NCI-H2227 (cell line): ENCODE measurements around the gene NUDT19.
"Not testable (repeated sequence)": the region's sequence is repeated elsewhere in the genome, so short reads cannot be mapped to it uniquely, and the experiment has no call there.

Experiments
- DNase-seq: peaks from one replicate; lab custom pipeline; 2025; ENCODE audit not compliant: unreplicated experiment; lab: John Stamatoyannopoulos, UW

NUDT19 gene

GRCh38 chr19:32691291-32691951 is at the start of gene NUDT19:
Gene NUDT19, plus strand, starts transcription at chr19:32691821. Its CDS starts 140 bp downstream, at chr19:32691961.
- DNase-seq = peak; percentile 98

- no peak for DNase-seq
These were observed 48.9 kb upstream of the NUDT19 start for GRCh38 chr19:32642771-32643170.

DNA sequence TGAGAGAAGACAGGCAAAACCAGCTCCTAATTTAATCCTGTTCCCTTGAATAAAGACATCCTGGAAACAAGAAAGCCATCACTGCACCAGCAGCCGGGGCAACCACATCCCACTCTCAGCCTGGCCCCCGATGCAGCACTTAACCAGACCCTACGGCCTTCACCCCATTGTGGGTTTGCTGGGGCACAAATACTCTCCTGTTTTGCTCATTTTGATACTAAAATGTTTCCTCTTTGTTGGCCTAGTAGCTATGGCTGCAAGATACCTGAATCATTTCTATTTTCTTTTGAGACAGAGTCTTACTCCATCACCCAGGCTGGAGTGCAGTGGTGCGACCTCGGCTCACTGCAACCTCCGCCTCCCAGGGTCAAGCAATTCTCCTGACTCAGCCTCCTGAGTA is 45.1 kb upstream of the NUDT19 start:
- no peak for DNase-seq

DNA sequence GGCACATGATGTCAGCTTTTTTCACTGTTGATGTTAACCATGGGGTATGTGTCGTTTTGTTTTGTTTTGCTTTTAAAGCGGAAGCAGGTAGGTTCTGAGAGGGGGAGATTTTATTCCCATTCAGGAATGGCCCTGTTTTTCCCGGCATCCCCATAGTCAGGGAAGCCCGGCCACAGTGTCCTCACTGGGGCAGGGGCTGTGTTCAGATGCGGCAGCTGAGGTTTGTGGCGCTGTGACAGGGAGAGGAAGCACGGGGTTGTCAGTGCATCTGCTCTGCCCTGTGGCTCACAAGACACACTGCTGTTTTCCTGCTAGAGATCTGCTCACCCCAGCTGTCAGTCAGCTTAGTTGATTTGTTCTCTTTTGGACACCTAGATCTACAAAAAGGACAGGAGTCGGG is 44.3 kb upstream of the NUDT19 start:
- no peak for DNase-seq

GRCh38 chr19:32649751-32650150 is 41.9 kb upstream of the NUDT19 start:
- no peak for DNase-seq

- no peak for DNase-seq
These were observed 41.0 kb upstream of the NUDT19 start for GRCh38 chr19:32650671-32651070.

DNA sequence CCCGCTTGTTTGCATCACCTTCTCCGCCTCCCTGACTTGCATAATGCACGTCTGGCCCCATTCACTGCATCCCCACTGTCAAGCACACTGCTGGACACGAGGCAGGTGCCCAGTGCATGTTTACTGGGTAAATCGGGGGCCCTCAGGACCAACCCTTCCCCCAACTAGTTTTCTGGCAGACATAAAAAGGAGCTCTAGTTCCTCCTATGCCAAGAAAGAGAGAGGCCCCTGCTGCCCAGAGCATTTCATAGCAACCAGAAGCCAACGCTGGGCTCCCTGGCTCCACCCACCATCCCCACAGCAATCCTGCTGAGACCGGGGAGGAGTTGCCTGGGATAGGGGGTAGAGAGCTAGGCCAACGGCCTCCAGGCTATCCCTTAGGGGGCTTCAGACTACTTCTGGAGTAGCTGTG is 39.9 kb upstream of the NUDT19 start:
- peak; percentile 81 for DNase-seq

DNA sequence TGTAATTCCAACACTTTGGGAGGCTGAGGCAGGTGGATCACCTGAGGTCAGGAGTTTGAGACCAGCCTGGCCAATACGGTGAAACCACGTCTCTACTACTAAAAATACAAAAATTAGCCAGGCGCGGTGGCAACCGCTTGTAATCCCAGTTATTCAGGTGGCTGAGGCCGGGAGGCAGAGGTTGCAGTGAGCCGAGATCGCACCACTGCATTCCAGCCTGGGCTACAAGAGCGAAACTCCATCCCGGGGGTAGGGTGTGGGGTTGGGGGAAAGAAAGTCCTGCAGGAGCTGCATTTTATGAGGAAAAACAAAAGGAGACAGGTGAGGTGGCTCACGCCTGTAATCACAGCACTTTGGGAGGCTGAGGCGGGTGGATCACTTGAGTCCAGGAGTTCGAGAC is 39.3 kb upstream of the NUDT19 start:
- DNase-seq = not testable (repeated sequence)

- no peak for DNase-seq
These were observed 38.6 kb upstream of the NUDT19 start for GRCh38 chr19:32652894-32653598.

- DNase-seq = no peak
These were observed 38.1 kb upstream of the NUDT19 start for GRCh38 chr19:32653599-32653915.

GRCh38 chr19:32656379-32656778 is 35.2 kb upstream of the NUDT19 start:
- DNase-seq = not testable (repeated sequence)

GRCh38 chr19:32658075-32658474 is 33.5 kb upstream of the NUDT19 start:
- no peak for DNase-seq

GRCh38 chr19:32658527-32658926 is 33.1 kb upstream of the NUDT19 start:
- no peak for DNase-seq

- DNase-seq = no peak
These were observed 30.3 kb upstream of the NUDT19 start for GRCh38 chr19:32661318-32661717.

DNA sequence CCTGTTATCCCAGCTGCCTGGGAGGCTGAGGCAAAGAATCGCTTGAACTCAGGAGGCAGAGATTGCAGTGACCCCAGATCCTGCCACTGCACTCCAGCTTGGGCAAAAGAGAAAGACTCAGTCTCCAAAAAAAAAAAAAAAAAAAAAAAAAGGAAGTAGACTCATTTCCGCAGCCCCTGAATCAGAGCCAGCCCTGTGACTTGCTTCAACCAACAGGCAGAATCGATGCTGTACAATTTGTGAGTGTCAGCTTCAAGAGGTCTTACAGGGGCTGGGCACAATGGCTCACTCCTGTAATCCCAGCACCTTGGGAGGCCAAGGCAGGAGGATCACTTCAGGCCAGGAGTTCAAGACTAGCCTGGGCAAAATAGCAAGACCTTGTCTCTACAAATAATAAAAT is 29.4 kb upstream of the NUDT19 start:
- DNase-seq = no peak

DNA sequence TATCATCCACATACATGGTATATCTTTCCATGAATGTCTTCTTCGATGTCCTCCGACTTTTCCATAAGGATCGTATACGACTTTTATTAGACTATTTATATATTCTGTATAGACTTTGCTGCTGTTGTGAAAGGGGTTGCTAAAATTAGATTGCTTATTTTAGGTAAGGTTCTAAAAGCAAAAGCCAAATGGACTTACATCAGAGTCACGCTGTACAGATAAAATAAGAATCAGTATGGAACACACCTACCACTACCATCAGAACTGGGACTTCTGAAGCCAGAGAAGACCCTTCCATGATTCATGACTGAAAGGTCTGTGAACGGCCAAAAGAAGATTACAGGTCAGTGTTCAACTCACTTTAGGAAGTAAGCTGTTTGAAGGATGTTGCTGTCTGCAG is 25.5 kb upstream of the NUDT19 start:
- DNase-seq = no peak

DNA sequence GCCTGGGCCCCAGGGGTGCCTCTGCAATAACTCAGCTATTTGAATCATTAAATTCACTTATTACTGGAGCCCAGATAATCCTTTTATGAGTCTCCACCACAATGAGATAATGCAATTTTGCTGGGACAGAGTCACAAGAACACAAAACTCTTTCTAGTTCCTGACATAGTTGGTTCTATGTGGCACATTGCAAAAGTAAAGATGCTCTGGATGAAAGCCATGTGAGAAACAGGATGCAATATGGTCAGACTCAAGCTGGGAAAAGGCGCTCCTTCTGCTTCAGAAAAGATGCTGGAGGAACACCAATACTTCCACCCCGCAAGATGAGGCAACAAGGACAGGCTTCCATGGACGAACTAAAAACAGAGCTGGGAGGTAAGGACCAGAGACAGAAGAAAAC is 22.3 kb upstream of the NUDT19 start:
- DNase-seq = no peak

GRCh38 chr19:32671883-32672593 is 19.6 kb upstream of the NUDT19 start:
- DNase-seq = no peak

GRCh38 chr19:32672841-32673240 is 18.8 kb upstream of the NUDT19 start:
- no peak for DNase-seq

DNA sequence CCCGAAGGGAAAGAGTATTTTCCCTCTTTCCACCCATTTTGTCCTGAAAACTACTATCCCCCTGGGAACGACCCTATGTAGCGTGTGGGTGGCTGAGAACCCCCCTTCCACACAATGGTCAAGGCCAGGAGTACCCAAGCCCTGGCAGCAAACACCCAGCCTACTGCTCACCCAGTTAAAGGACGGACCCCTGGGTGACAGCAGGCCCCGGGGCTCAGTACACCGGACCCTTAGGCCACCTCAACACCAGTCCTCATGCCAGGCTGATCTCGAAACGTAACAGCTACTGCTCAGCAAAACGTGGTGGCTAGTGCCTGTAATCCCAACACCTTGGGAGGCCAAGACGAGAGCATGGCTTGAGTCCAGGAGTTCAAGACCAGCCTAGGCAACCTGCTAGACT is 18.0 kb upstream of the NUDT19 start:
- no peak for DNase-seq

- DNase-seq = peak; percentile 73
These were observed 17.3 kb upstream of the NUDT19 start for GRCh38 chr19:32674153-32674930.
